KMS-11 (cell line): ENCODE results near the gene PIEZO2.

Experiments used
- H2AFZ ChIP-seq: fragments of 200-600 bp; sonication (generic); 2 replicates; pipeline ENCODE4 v1.6.1; 2016; ENCODE audit warnings: antibody characterized with exemption, mixed run types, low read depth
- H3K27ac ChIP-seq: fragments of 200-600 bp; sonication (generic); 2 replicates; pipeline ENCODE4 v1.6.1; 2016; ENCODE audit warnings: mild to moderate bottlenecking, mixed run types
- H3K27me3 ChIP-seq: fragments of 200-600 bp; sonication (generic); 2 replicates; pipeline ENCODE4 v1.6.1; 2017; ENCODE audit warnings: mild to moderate bottlenecking, low read depth, mixed run types, moderate library complexity; ENCODE audit not compliant: insufficient read depth
- H3K36me3 ChIP-seq: fragments of 200-600 bp; sonication (generic); 2 replicates; pipeline ENCODE4 v1.6.1; 2017; ENCODE audit warnings: mild to moderate bottlenecking, mixed run types; ENCODE audit not compliant: insufficient read depth
- H3K4me1 ChIP-seq: fragments of 200-600 bp; sonication (generic); 2 replicates; pipeline ENCODE4 v1.6.1; 2016; ENCODE audit warnings: mild to moderate bottlenecking, low read depth, mixed run types; ENCODE audit not compliant: poor library complexity, severe bottlenecking
- H3K4me2 ChIP-seq: fragments of 200-600 bp; sonication (generic); 2 replicates; pipeline ENCODE4 v1.7.0; 2016; ENCODE audit warnings: mild to moderate bottlenecking, mixed run types
- H3K4me3 ChIP-seq: fragments of 200-600 bp; sonication (generic); IDR thresholded peaks from 2 replicates; pipeline ENCODE4 v1.6.1; 2017; ENCODE audit warnings: low read depth, low read length, mixed read lengths; ENCODE audit not compliant: insufficient read depth
- H3K79me2 ChIP-seq: fragments of 200-600 bp; sonication (generic); 2 replicates; pipeline ENCODE4 v1.6.1; 2016; ENCODE audit warnings: low read depth, mixed run types; ENCODE audit not compliant: insufficient read depth
- H3K9ac ChIP-seq: fragments of 200-600 bp; sonication (generic); 2 replicates; pipeline ENCODE4 v1.6.1; 2016; ENCODE audit warnings: mild to moderate bottlenecking, mixed run types
- H4K20me1 ChIP-seq: fragments of 200-600 bp; sonication (generic); 2 replicates; pipeline ENCODE4 v1.6.1; 2016; ENCODE audit warnings: mild to moderate bottlenecking, mixed run types; ENCODE audit not compliant: insufficient read depth
- TF ChIP-seq, protein P1 (sequence below): fragments of 200-600 bp; sonication (generic); conservative IDR thresholded peaks from 2 replicates; pipeline ENCODE4 v1.6.1; 2017; ENCODE audit warnings: low read depth, mild to moderate bottlenecking, antibody characterized with exemption, low read length, moderate library complexity, mixed read lengths

PIEZO2 gene

DNA sequence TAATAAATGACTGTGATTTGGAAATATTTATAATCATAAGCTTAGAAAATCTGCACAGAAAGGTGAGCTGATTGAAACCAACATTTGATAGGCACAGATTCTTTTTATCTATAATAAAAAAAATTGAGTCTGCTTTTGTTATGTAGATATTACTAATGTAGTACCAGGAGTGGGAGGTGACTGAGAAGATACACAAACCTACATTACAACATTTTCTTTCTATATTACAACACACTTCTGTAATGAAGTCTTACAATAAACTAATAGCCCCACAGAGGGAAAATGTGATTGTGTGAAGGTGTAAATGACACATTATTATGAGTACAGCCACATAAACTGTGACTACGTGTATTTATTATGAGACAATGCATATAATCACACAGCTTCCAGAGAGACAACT is 241.6 kb downstream of the PIEZO2 start:
- TF ChIP-seq, protein P1, sequence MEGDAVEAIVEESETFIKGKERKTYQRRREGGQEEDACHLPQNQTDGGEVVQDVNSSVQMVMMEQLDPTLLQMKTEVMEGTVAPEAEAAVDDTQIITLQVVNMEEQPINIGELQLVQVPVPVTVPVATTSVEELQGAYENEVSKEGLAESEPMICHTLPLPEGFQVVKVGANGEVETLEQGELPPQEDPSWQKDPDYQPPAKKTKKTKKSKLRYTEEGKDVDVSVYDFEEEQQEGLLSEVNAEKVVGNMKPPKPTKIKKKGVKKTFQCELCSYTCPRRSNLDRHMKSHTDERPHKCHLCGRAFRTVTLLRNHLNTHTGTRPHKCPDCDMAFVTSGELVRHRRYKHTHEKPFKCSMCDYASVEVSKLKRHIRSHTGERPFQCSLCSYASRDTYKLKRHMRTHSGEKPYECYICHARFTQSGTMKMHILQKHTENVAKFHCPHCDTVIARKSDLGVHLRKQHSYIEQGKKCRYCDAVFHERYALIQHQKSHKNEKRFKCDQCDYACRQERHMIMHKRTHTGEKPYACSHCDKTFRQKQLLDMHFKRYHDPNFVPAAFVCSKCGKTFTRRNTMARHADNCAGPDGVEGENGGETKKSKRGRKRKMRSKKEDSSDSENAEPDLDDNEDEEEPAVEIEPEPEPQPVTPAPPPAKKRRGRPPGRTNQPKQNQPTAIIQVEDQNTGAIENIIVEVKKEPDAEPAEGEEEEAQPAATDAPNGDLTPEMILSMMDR, result no peak
- no peaks in the 10 kb centered on the region for H4K20me1 ChIP-seq
- no peak overlapping the region for H2AFZ ChIP-seq
- no peaks in the 10 kb centered on the region for H3K27me3 ChIP-seq
- H3K36me3 ChIP-seq, result no peaks in the 10 kb centered on the region
- H3K4me3 ChIP-seq, result no peak overlapping the region
- no peaks in the 10 kb centered on the region for H3K4me1 ChIP-seq
- no peak overlapping the region for H3K4me2 ChIP-seq
- H3K27ac ChIP-seq, result no peak overlapping the region
- no peak overlapping the region for H3K9ac ChIP-seq
- no peaks in the 10 kb centered on the region for H3K79me2 ChIP-seq

DNA sequence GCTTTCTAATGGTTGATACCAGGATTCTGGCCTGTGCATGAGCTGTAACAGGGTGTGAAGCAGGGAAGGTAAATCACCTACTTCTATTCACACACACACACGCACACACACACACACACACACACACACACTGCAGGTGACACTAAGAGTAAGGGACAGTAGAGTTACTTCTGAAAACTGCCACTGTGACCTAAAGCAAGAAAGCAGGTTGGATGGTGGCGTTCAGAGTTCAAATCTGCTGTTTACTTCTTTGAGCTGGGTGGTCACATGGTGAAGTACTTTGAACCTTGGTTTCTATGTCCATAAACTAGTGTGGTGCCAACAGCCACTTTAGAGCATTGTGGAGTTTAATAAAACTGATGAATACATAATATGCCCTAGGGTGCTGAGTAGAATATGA is 248.0 kb downstream of the PIEZO2 start:
- Histone ChIP-seq H4K20me1 (no peaks in the 10 kb centered on the region), H3K27me3 (no peaks in the 10 kb centered on the region), H3K9ac (no peak overlapping the region), H3K36me3 (no peaks in the 10 kb centered on the region), H2AFZ (no peak overlapping the region), H3K4me2 (no peak overlapping the region), H3K79me2 (no peaks in the 10 kb centered on the region), H3K4me1 (peaks cover 3% of the 10 kb centered on the region), H3K27ac (no peak overlapping the region), H3K4me3 (no peak overlapping the region)
- TF ChIP-seq, protein P1, result no peak

DNA sequence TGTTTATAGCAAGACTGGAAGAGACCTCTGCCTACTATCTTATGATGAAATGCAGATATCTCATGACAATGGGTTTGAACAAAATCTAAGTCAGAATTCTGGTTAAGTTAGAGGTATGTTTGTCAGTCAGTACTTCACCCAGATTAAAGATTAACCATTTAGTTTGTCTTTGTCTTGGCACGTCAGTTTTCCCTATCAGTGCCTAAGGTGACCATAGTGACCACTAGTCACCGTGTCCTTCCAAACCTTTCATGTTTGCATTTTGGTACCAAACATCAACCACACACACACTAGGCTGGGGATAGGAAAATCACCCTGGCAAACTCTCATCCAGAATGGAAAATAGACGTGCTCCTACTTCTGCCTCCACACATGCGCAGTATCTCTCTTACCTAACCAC is 248.9 kb downstream of the PIEZO2 start:
- H3K36me3 ChIP-seq, result no peaks in the 10 kb centered on the region
- H3K4me2 ChIP-seq, result no peak overlapping the region
- H3K27me3 ChIP-seq, result no peaks in the 10 kb centered on the region
- no peaks in the 10 kb centered on the region for H4K20me1 ChIP-seq
- TF ChIP-seq, protein P1, result no peak
- H3K27ac ChIP-seq, result no peak overlapping the region
- H3K9ac ChIP-seq, result no peak overlapping the region
- H3K79me2 ChIP-seq, result no peaks in the 10 kb centered on the region
- peaks cover 3% of the 10 kb centered on the region for H3K4me1 ChIP-seq
- no peak overlapping the region for H3K4me3 ChIP-seq
- no peak overlapping the region for H2AFZ ChIP-seq

DNA sequence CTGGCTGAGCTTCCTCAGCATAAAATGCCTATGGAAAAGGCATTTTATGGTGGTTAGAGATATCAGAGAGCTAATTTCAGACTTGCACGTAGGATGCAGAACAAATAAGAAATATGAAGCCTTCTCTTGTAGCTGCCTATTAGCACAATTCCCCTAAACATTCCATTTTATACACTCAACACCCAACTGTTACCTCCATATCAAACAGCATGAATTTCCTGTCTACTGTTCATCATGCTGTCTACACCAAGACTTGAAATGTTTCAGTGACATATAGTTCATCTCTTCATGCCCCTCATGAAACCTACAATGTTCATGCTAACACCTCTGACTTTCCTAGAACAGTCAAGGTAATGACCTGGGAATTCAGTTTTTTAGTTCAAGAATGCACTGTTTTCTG is 249.9 kb downstream of the PIEZO2 start:
- Histone ChIP-seq H3K4me1 (peaks cover 3% of the 10 kb centered on the region), H3K27ac (no peak overlapping the region), H3K9ac (no peak overlapping the region), H3K36me3 (no peaks in the 10 kb centered on the region), H3K79me2 (no peaks in the 10 kb centered on the region), H3K4me2 (no peak overlapping the region), H4K20me1 (no peaks in the 10 kb centered on the region), H3K4me3 (no peak overlapping the region), H3K27me3 (no peaks in the 10 kb centered on the region), H2AFZ (no peak overlapping the region)
- TF ChIP-seq, protein P1, result no peak
